DOHH2 (cell line): ENCODE results near the gene PIGQ.

ENCODE experiments used
- CTCF ChIP-seq: fragments of 200-600 bp; sonication (generic); IDR thresholded peaks from one replicate; pipeline ENCODE4 v1.5.1; 2014; ENCODE audit warnings: antibody characterized with exemption, mild to moderate bottlenecking, low read depth, low read length; ENCODE audit not compliant: poor library complexity, severe bottlenecking
- EZH2phosphoT487 ChIP-seq: fragments of 200-600 bp; sonication (generic); IDR thresholded peaks from 2 replicates; pipeline ENCODE4 v1.6.1; 2017; ENCODE audit warnings: borderline replicate concordance, mild to moderate bottlenecking, antibody characterized with exemption, low read length, moderate library complexity, mixed read lengths

GRCh38 chr16:593406-593805, 23.6 kb downstream of the PIGQ start:
- TF ChIP-seq CTCF (no peak), EZH2phosphoT487 (no peak)
